H1 (cell line): ENCODE data around the gene PTPN21. TPM values are rescaled to one million over a fixed set of nuclear protein-coding genes. Genes with fewer than 3 reads are reported as not detected.

Experiments
- CTCF ChIA-PET: fragments of 300-600 bp; sonication (Branson Sonifier 250); formaldehyde crosslinking; loops from one replicate; lab custom pipeline; 2021; ENCODE audit not compliant: partially characterized antibody; lab: Charles Lee
- POLR2A ChIA-PET: fragments of 300-600 bp; sonication (Branson Sonifier 250); formaldehyde crosslinking; loops from one replicate; lab custom pipeline; 2021; ENCODE audit warnings: inconsistent platforms; ENCODE audit not compliant: partially characterized antibody; lab: Charles Lee
- DNase-seq, 2 experiments: peaks; one replicate each; pipeline versions ENCODE4 v3.0.0 to v3.0.0-alpha.2; 2010 to 2022; ENCODE audit warnings: low spot score in 2 of 2, low read depth in 1 of 2, mixed read lengths in 1 of 2
- FAIRE-seq: peaks from 2 replicates; lab custom pipeline; 2011; peaks lifted over from hg19 to GRCh38; lab: Jason Lieb, UNC
- H2AFZ ChIP-seq: 2 replicates; pipeline ENCODE4 v1.8.1; 2012; ENCODE audit warnings: low read length, inconsistent platforms
- H2AK5ac ChIP-seq: 2 replicates; pipeline ENCODE4 v1.6.1; 2013; ENCODE audit warnings: low read depth, low read length
- H2BK120ac ChIP-seq: replicated peaks from 2 replicates; pipeline ENCODE3; 2013; ENCODE audit warnings: low read depth, low read length, inconsistent platforms
- H2BK12ac ChIP-seq: 2 replicates; pipeline ENCODE4 v1.6.1; 2013; ENCODE audit warnings: low read depth, low read length
- H2BK15ac ChIP-seq: 2 replicates; pipeline ENCODE4 v1.6.1; 2013; ENCODE audit warnings: low read length
- H2BK20ac ChIP-seq: 2 replicates; pipeline ENCODE4 v1.6.1; 2013; ENCODE audit warnings: low read length
- H2BK5ac ChIP-seq: 2 replicates; pipeline ENCODE4 v1.6.1; 2013; ENCODE audit warnings: low read depth, low read length
- H3K14ac ChIP-seq: 2 replicates; pipeline ENCODE4 v1.6.1; 2013; ENCODE audit warnings: inconsistent platforms; ENCODE audit not compliant: insufficient read length
- H3K18ac ChIP-seq: 2 replicates; pipeline ENCODE4 v1.6.1; 2013; ENCODE audit warnings: low read length; ENCODE audit errors: extremely low read depth
- H3K23ac ChIP-seq: 2 replicates; pipeline ENCODE4 v1.6.1; 2013; ENCODE audit warnings: inconsistent platforms; ENCODE audit not compliant: insufficient read length
- H3K23me2 ChIP-seq: 2 replicates; pipeline ENCODE4 v1.6.1; 2013; ENCODE audit warnings: low read depth, low read length
- H3K27ac ChIP-seq: 2 replicates; pipeline ENCODE4 v1.6.1; 2011; ENCODE audit warnings: low read depth, low read length, inconsistent platforms
- H3K27me3 ChIP-seq, 4 experiments: replicated peaks in 1 of 4; 1 replicate in 1 of 4; 2 replicates in 3 of 4; pipeline versions ENCODE4 v1.6.1 to v1.8.1; 2011 to 2013; ENCODE audit warnings: low read length in 3 of 4, mild to moderate bottlenecking in 3 of 4, inconsistent platforms in 2 of 4, mixed read lengths in 2 of 4, moderate library complexity in 1 of 4; ENCODE audit not compliant: control insufficient read depth in 3 of 4, insufficient read depth in 3 of 4; ENCODE audit errors: extremely low read depth in 1 of 4
- H3K36me3 ChIP-seq, 4 experiments: 2 replicates each; pipeline versions ENCODE4 v1.6.1 to v1.8.1; 2011 to 2013; ENCODE audit warnings: mild to moderate bottlenecking in 4 of 4, low read length in 3 of 4, moderate library complexity in 2 of 4, control low read depth in 1 of 4, inconsistent platforms in 1 of 4; ENCODE audit not compliant: insufficient read depth in 4 of 4, control insufficient read depth in 2 of 4
- H3K4ac ChIP-seq: replicated peaks from 2 replicates; pipeline ENCODE3; 2013; ENCODE audit warnings: low read length, low read depth, mixed read lengths, inconsistent platforms; ENCODE audit not compliant: insufficient read length
- H3K4me1 ChIP-seq, 4 experiments: replicated peaks in 1 of 4; 1 replicate in 1 of 4; 2 replicates in 3 of 4; pipeline versions ENCODE4 v1.6.1 to v1.8.1; 2011 to 2013; ENCODE audit warnings: low read length in 3 of 4, inconsistent platforms in 2 of 4, mixed read lengths in 1 of 4; ENCODE audit not compliant: insufficient read depth in 4 of 4, control insufficient read depth in 3 of 4
- H3K4me2 ChIP-seq, 2 experiments: 2 replicates each; pipeline versions ENCODE4 v1.6.1 to v1.8.1; 2011 to 2013; ENCODE audit warnings: low read depth in 2 of 2, low read length in 2 of 2, control low read depth in 1 of 2, inconsistent platforms in 1 of 2, mild to moderate bottlenecking in 1 of 2; ENCODE audit not compliant: insufficient read depth in 1 of 2
- H3K4me3 ChIP-seq, 4 experiments: fragments of 200-600, 300-600 bp in 1 of 4; sonication (generic), shearing (Covaris generic), sonication (Bioruptor Twin) in 1 of 4; 2 replicates each; pipeline versions ENCODE4 v1.5.1 to v1.8.1; 2011 to 2016; ENCODE audit warnings: low read length in 4 of 4, low read depth in 3 of 4, control low read depth in 2 of 4, inconsistent platforms in 2 of 4, mild to moderate bottlenecking in 2 of 4, mixed read lengths in 1 of 4, moderate library complexity in 1 of 4; ENCODE audit not compliant: insufficient read depth in 2 of 4; ENCODE audit errors: extremely low read depth in 1 of 4
- H3K56ac ChIP-seq: replicated peaks from 2 replicates; pipeline ENCODE3; 2013; ENCODE audit warnings: low read depth, mild to moderate bottlenecking, mixed read lengths, low read length, inconsistent platforms; ENCODE audit not compliant: insufficient read length
- H3K79me1 ChIP-seq: 2 replicates; pipeline ENCODE4 v1.6.1; 2013; ENCODE audit warnings: low read depth, low read length, control low read depth
- H3K79me2 ChIP-seq, 2 experiments: 2 replicates each; pipeline versions ENCODE4 v1.6.1 to v1.8.1; 2012 to 2013; ENCODE audit warnings: low read length in 2 of 2, mild to moderate bottlenecking in 2 of 2, inconsistent platforms in 1 of 2; ENCODE audit not compliant: insufficient read depth in 2 of 2, control insufficient read depth in 1 of 2
- H3K9ac ChIP-seq, 4 experiments: replicated peaks in 1 of 4; 1 replicate in 1 of 4; 2 replicates in 3 of 4; pipeline versions ENCODE4 v1.6.1 to v1.8.1; 2011 to 2013; ENCODE audit warnings: low read depth in 3 of 4, low read length in 3 of 4, control low read depth in 2 of 4, mild to moderate bottlenecking in 2 of 4, moderate library complexity in 2 of 4, inconsistent platforms in 1 of 4; ENCODE audit errors: extremely low read depth in 1 of 4
- H3K9me3 ChIP-seq, 2 experiments: 2 replicates each; pipeline versions ENCODE4 v1.6.1 to v1.8.1; 2012 to 2013; ENCODE audit warnings: mild to moderate bottlenecking in 2 of 2, moderate library complexity in 2 of 2, control low read depth in 1 of 2, inconsistent platforms in 1 of 2, low read depth in 1 of 2, low read length in 1 of 2, mixed read lengths in 1 of 2; ENCODE audit not compliant: insufficient read depth in 2 of 2
- H4K20me1 ChIP-seq, 2 experiments: replicated peaks in 1 of 2; 2 replicates each; pipeline versions ENCODE3 to v1.8.1; 2011 to 2013; ENCODE audit warnings: inconsistent platforms in 2 of 2, low read length in 2 of 2, mild to moderate bottlenecking in 1 of 2; ENCODE audit not compliant: insufficient read depth in 2 of 2, control insufficient read depth in 1 of 2
- H4K5ac ChIP-seq: 2 replicates; pipeline ENCODE4 v1.6.1; 2013; ENCODE audit warnings: low read length, low read depth, mixed read lengths, inconsistent platforms; ENCODE audit not compliant: insufficient read length
- H4K8ac ChIP-seq: 2 replicates; pipeline ENCODE4 v1.8.0; 2013; ENCODE audit warnings: mild to moderate bottlenecking, moderate library complexity, low read length, inconsistent platforms; ENCODE audit not compliant: insufficient read depth; ENCODE audit errors: extremely low read depth
- H4K91ac ChIP-seq: replicated peaks from 2 replicates; pipeline ENCODE3; 2013; ENCODE audit warnings: low read length, mixed read lengths, inconsistent platforms; ENCODE audit not compliant: insufficient read length
- BACH1 ChIP-seq: IDR thresholded peaks from 2 replicates; pipeline ENCODE4 v1.6.1; 2012; ENCODE audit warnings: low read length, improper control_type of control experiment
- CBX5 ChIP-seq: fragments of 300-800, 300-1000 bp; sonication (generic); IDR thresholded peaks from 2 replicates; pipeline ENCODE4 v1.7.1; 2016; ENCODE audit warnings: antibody characterized with exemption, low read length, low read depth
- CEBPB ChIP-seq: IDR thresholded peaks from 2 replicates; pipeline ENCODE4 v1.6.1; 2012; ENCODE audit warnings: low read depth, low read length
- GTF2F1 ChIP-seq: IDR thresholded peaks from 2 replicates; pipeline ENCODE4 v1.6.1; 2012; ENCODE audit warnings: low read depth, low read length, improper control_type of control experiment, borderline replicate concordance
- NANOG ChIP-seq: IDR thresholded peaks from 2 replicates; pipeline ENCODE4 v1.6.1; 2011; ENCODE audit warnings: low read length, low read depth, mild to moderate bottlenecking, inconsistent platforms; ENCODE audit not compliant: insufficient read depth, poor library complexity, severe bottlenecking
- SIN3A ChIP-seq, 2 experiments: IDR thresholded peaks in 1 of 2; conservative IDR thresholded peaks in 1 of 2; 2 replicates each; pipeline ENCODE4 v1.6.1; 2011 to 2012; ENCODE audit warnings: low read length in 2 of 2, improper control_type of control experiment in 1 of 2, low read depth in 1 of 2, mild to moderate bottlenecking in 1 of 2
- TBP ChIP-seq: IDR thresholded peaks from 2 replicates; pipeline ENCODE4 v1.6.1; 2011; ENCODE audit warnings: low read depth, low read length, improper control_type of control experiment
- TCF12 ChIP-seq: IDR thresholded peaks from 2 replicates; pipeline ENCODE4 v1.6.1; 2011; ENCODE audit warnings: low read depth, mild to moderate bottlenecking, low read length
- whole genome bisulfite sequencing, 2 experiments: shearing (Covaris generic) in 1 of 2; methylation state at CpG; one replicate each; pipeline versions ENCODE4 v1.1.6 to v1.1.7; 2013 to 2015; ENCODE audit warnings: low lambda C conversion rate in 2 of 2, mixed read lengths in 2 of 2, inconsistent platforms in 1 of 2, low coverage in 1 of 2, missing lambda C conversion rate in 1 of 2; ENCODE audit not compliant: insufficient replicate concordance in 2 of 2, insufficient coverage in 1 of 2, insufficient read length in 1 of 2; ENCODE audit errors: extremely low coverage in 1 of 2, missing lambda C conversion rate in 1 of 2; 5-methylcytosine and 5-hydroxymethylcytosine counted together
- polyA plus RNA-seq, 7 experiments: library from polyadenylated mRNA; depleted of rRNA in 3 of 7; stranded (reverse) in 5 of 7; unstranded in 2 of 7; fragments of >200 nt in 5 of 7; fragments of 200-250 nt in 2 of 7; gene quantifications; 1 replicate in 5 of 7; 2 replicates in 1 of 7; 4 replicates in 1 of 7; pipeline versions ENCODE4 v1.2.1 to v1.2.3, GENCODE V29; 2011 to 2013; ENCODE audit warnings: missing spikeins in 2 of 7, mixed read lengths in 2 of 7
- total RNA-seq: library from RNA; stranded (reverse); fragmentation: NEBNext Ultra II Directional; extraction: Animal tissue kit (Norgen Biotek cat#: 25700); gene quantifications from 2 replicates; pipeline ENCODE4 v1.2.1, GENCODE V29; 2021
- TF ChIP-seq, protein P1 (sequence below), 3 experiments: IDR thresholded peaks; 1 replicate in 2 of 3; 2 replicates in 1 of 3; pipeline versions ENCODE4 v1.5.1 to v1.6.1; 2011; ENCODE audit warnings: low read length in 3 of 3, mild to moderate bottlenecking in 3 of 3, inconsistent platforms in 2 of 3, low read depth in 1 of 3, moderate library complexity in 1 of 3; ENCODE audit not compliant: insufficient read depth in 1 of 3; ENCODE audit errors: control extremely low read depth in 1 of 3
- TF ChIP-seq, protein P2 (sequence below): IDR thresholded peaks from 2 replicates; pipeline ENCODE4 v1.6.1; 2012; ENCODE audit warnings: low read length, inconsistent platforms

Gene PTPN21
- total and polyA plus RNA-seq, 2 of the 8 experiments (the other 6 are each of a cell fraction or from before 2014, with no cell fraction given): 6.5 to 16.1 TPM

DNA sequence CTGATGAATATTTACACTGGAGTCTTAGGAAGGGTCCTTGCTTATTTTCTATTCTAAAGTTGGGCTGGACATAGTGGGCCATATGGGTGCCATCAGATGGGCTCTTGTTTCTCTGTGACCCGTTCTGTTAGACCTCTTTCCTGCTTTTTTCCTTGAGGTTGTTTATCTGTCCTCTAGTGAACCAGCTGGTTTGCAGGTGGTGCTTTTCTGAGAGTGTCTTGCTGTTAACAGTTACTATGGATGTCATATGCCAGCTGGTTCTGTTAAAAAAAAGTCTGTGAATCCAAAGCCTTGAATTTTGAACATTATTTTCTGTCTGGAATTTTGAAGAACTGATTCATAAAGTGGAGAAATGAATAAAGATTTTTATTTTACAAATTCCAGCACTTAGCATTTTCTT is 37.2 kb upstream of the PTPN21 start:
- Histone ChIP-seq H3K4me2 (no peak overlapping the region), H3K56ac (no peak overlapping the region)
- DNase-seq: no peak
- TF ChIP-seq TBP (no peak), SIN3A (conservative IDR thresholded peaks at IDR 0.05 in 1 of 2, IDR thresholded peaks at IDR 0.05 in 1 of 2; ENCODE audit: low read depth in 1 of 2, low read length in 2 of 2) (no peak), BACH1 (no peak), CBX5 (no peak), CEBPB (no peak), TCF12 (no peak), NANOG (no peak), GTF2F1 (no peak)
- TF ChIP-seq, protein P1, sequence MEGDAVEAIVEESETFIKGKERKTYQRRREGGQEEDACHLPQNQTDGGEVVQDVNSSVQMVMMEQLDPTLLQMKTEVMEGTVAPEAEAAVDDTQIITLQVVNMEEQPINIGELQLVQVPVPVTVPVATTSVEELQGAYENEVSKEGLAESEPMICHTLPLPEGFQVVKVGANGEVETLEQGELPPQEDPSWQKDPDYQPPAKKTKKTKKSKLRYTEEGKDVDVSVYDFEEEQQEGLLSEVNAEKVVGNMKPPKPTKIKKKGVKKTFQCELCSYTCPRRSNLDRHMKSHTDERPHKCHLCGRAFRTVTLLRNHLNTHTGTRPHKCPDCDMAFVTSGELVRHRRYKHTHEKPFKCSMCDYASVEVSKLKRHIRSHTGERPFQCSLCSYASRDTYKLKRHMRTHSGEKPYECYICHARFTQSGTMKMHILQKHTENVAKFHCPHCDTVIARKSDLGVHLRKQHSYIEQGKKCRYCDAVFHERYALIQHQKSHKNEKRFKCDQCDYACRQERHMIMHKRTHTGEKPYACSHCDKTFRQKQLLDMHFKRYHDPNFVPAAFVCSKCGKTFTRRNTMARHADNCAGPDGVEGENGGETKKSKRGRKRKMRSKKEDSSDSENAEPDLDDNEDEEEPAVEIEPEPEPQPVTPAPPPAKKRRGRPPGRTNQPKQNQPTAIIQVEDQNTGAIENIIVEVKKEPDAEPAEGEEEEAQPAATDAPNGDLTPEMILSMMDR (IDR thresholded peaks at IDR 0.05; ENCODE audit: control extremely low read depth in 1 of 3, insufficient read depth in 1 of 3, low read depth in 1 of 3, low read length in 3 of 3): no peak
- TF ChIP-seq, protein P2, sequence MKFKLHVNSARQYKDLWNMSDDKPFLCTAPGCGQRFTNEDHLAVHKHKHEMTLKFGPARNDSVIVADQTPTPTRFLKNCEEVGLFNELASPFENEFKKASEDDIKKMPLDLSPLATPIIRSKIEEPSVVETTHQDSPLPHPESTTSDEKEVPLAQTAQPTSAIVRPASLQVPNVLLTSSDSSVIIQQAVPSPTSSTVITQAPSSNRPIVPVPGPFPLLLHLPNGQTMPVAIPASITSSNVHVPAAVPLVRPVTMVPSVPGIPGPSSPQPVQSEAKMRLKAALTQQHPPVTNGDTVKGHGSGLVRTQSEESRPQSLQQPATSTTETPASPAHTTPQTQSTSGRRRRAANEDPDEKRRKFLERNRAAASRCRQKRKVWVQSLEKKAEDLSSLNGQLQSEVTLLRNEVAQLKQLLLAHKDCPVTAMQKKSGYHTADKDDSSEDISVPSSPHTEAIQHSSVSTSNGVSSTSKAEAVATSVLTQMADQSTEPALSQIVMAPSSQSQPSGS: no peak

More for the DNA sequence above, 37.2 kb upstream of the PTPN21 start:
- Histone ChIP-seq H2BK20ac (no peak overlapping the region), H3K18ac (no peak overlapping the region), H2AFZ (no peak overlapping the region), H3K4me1 (no peaks in the 10 kb centered on the region), H4K91ac (no peak overlapping the region), H3K79me2 (no peaks in the 10 kb centered on the region; a peak in 1 of 4 replicates), H3K23me2 (no peaks in the 10 kb centered on the region), H3K36me3 (peaks cover 13 to 67% (median 23%) of the 10 kb centered on the region in 4 experiments), H2BK120ac (no peak overlapping the region), H3K27ac (no peak overlapping the region), H4K20me1 (peaks cover 0 to 2% of the 10 kb centered on the region in 2 experiments), H3K9me3 (no peaks in the 10 kb centered on the region), H2BK12ac (no peak overlapping the region), H2AK5ac (no peak overlapping the region), H3K14ac (no peak overlapping the region), H2BK5ac (no peak overlapping the region), H3K4me3 (no peak overlapping the region), H2BK15ac (no peak overlapping the region), H4K5ac (no peak overlapping the region), H3K27me3 (no peaks in the 10 kb centered on the region), H3K4ac (no peak overlapping the region), H3K9ac (no peak overlapping the region), H3K79me1 (no peaks in the 10 kb centered on the region), H4K8ac (no peak overlapping the region), H3K23ac (no peak overlapping the region)
- 100% methylated on average over 1 of the region's 1 CpG; no CpG with 5 or more reads in 1 of the 2 experiments for WGBS, 2 experiments
- ChIA-PET POLR2A (interaction anchor here (0.7 kb wide), 1 partner anchor 24 kb away, joined by 3 read pairs; no protein-coding TSS in a partner anchor), CTCF (no interaction called here)
- no peak for FAIRE-seq
